HepG2 (cell line): ENCODE measurements around the gene NPTXR. TPM values are rescaled to one million over a fixed set of nuclear protein-coding genes. Genes with fewer than 3 reads are reported as not detected.

ENCODE experiments used
- BATF2 ChIP-seq: sonication (generic); formaldehyde crosslinking; IDR thresholded peaks from 2 replicates; pipeline ENCODE4 v1.8.0; 2022; ENCODE audit warnings: mild to moderate bottlenecking, missing genetic modification reagents, moderate library complexity
- CEBPZ ChIP-seq: IDR thresholded peaks from 2 replicates; pipeline ENCODE4 v1.6.1; 2012; ENCODE audit warnings: low read length, improper control_type of control experiment
- CREB1 ChIP-seq, 2 experiments: fragments of 450-650 bp in 1 of 2; IDR thresholded peaks; 2 replicates each; pipeline ENCODE4 v1.6.1; 2016 to 2017; ENCODE audit warnings: control low read depth in 1 of 2, mild to moderate bottlenecking in 1 of 2, missing compliant biosample characterization in 1 of 2, missing genetic modification characterization in 1 of 2
- CREBL2 ChIP-seq: sonication (generic); formaldehyde crosslinking; IDR thresholded peaks from 2 replicates; pipeline ENCODE4 v1.8.1; 2023; ENCODE audit warnings: missing genetic modification reagents, mild to moderate bottlenecking, borderline replicate concordance
- ESRRA ChIP-seq: sonication (generic); formaldehyde crosslinking; IDR thresholded peaks from 2 replicates; pipeline ENCODE4 v1.5.1; 2020; ENCODE audit warnings: mild to moderate bottlenecking, low read depth, missing genetic modification reagents
- FOXA1 ChIP-seq, 2 experiments: fragments of 450-650 bp in 1 of 2; sonication (generic) in 1 of 2; formaldehyde crosslinking in 1 of 2; IDR thresholded peaks; 2 replicates each; pipeline versions ENCODE4 v1.4.0 to v1.6.1; 2016 to 2020; ENCODE audit warnings: missing genetic modification reagents in 1 of 2
- FOXK1 ChIP-seq: sonication (generic); formaldehyde crosslinking; IDR thresholded peaks from 2 replicates; pipeline ENCODE4 v1.4.0; 2020; ENCODE audit warnings: low read depth, missing genetic modification reagents, borderline replicate concordance
- IRF9 ChIP-seq: sonication (generic); formaldehyde crosslinking; IDR thresholded peaks from 2 replicates; pipeline ENCODE4 v1.8.0; 2022; ENCODE audit warnings: missing genetic modification reagents, mild to moderate bottlenecking, borderline replicate concordance
- JUND ChIP-seq: sonication (generic); formaldehyde crosslinking; IDR thresholded peaks from 2 replicates; pipeline ENCODE4 v1.8.0; 2022; ENCODE audit warnings: mild to moderate bottlenecking, missing genetic modification reagents
- NBN ChIP-seq: fragments of 450-650 bp; conservative IDR thresholded peaks from 2 replicates; pipeline ENCODE4 v1.6.1; 2017
- NR3C1 ChIP-seq: sonication (generic); formaldehyde crosslinking; IDR thresholded peaks from 2 replicates; pipeline ENCODE4 v1.4.0; 2020; ENCODE audit warnings: missing genetic modification reagents
- RBM22 ChIP-seq: fragments of 200-400 bp; formaldehyde crosslinking; optimal IDR thresholded peaks from 2 replicates; pipeline ENCODE3; 2017; ENCODE audit warnings: mild to moderate bottlenecking, low read length, moderate library complexity
- RFX1 ChIP-seq: fragments of 450-650 bp; IDR thresholded peaks from 2 replicates; pipeline ENCODE4 v1.6.1; 2017
- RFX3 ChIP-seq: IDR thresholded peaks from 2 replicates; pipeline ENCODE4 v1.6.1; 2016; ENCODE audit warnings: missing biosample characterization, missing genetic modification reagents
- SRSF1 ChIP-seq: fragments of 200-400 bp; formaldehyde crosslinking; optimal IDR thresholded peaks from 2 replicates; pipeline ENCODE3; 2017; ENCODE audit warnings: mild to moderate bottlenecking, low read depth, low read length, moderate library complexity
- XRCC5 ChIP-seq: fragments of 200-400 bp; formaldehyde crosslinking; optimal IDR thresholded peaks from 2 replicates; pipeline ENCODE3; 2017; ENCODE audit warnings: mild to moderate bottlenecking, low read length
- ZBTB20 ChIP-seq: sonication (generic); formaldehyde crosslinking; IDR thresholded peaks from 2 replicates; pipeline ENCODE4 v1.8.1; 2023; ENCODE audit warnings: missing genetic modification reagents, low read depth, mild to moderate bottlenecking, borderline replicate concordance
- ZFP1 ChIP-seq: IDR thresholded peaks from 2 replicates; pipeline ENCODE4 v1.6.1; 2016
- ZMAT3 ChIP-seq: sonication (generic); formaldehyde crosslinking; conservative IDR thresholded peaks from 2 replicates; pipeline ENCODE4 v1.7.0; 2021; ENCODE audit warnings: missing genetic modification reagents
- ZNF292 ChIP-seq: sonication (generic); formaldehyde crosslinking; IDR thresholded peaks from 2 replicates; pipeline ENCODE4 v1.8.1; 2022; ENCODE audit warnings: mild to moderate bottlenecking, low read depth, missing genetic modification reagents, borderline replicate concordance
- ZNF446 ChIP-seq: sonication (generic); formaldehyde crosslinking; IDR thresholded peaks from 2 replicates; pipeline ENCODE4 v1.5.0; 2020; ENCODE audit warnings: mild to moderate bottlenecking, missing genetic modification reagents
- ZNF597 ChIP-seq: sonication (generic); formaldehyde crosslinking; IDR thresholded peaks from 2 replicates; pipeline ENCODE4 v1.5.0; 2020; ENCODE audit warnings: missing genetic modification reagents
- polyA plus RNA-seq, 8 experiments: library from polyadenylated mRNA; depleted of rRNA in 3 of 8; stranded (reverse) in 7 of 8; unstranded in 1 of 8; fragments of >200 nt; fragmentation: Illumina TruSeq in 4 of 8; extraction: Trizol in 4 of 8; gene quantifications; 2 replicates each; pipeline versions ENCODE4 v1.2.1 to v1.2.3, GENCODE V29; 2011 to 2016; ENCODE audit warnings: low read depth in 4 of 8, missing spikeins in 1 of 8, mixed read lengths in 1 of 8; ENCODE audit not compliant: insufficient read depth in 1 of 8
- total RNA-seq, 5 experiments: library from RNA; depleted of rRNA; stranded (reverse); fragments of >200 nt; fragmentation: Illumina TruSeq; extraction: Trizol; gene quantifications; 2 replicates each; pipeline ENCODE4 v1.2.3, GENCODE V29; 2016; ENCODE audit warnings: low read depth in 1 of 5

Gene NPTXR
- total and polyA plus RNA-seq, 2 of the 13 experiments (the other 11 are each of a cell fraction or from before 2014, with no cell fraction given), result 2.6 to 4.8 TPM

GRCh38 chr22:38872172-38872830 lies 28.5 kb upstream of the NPTXR start, which contains the start of gene CBX6 (continued):
- TF ChIP-seq BATF2, result no peak
- TF ChIP-seq ZFP1, result no peak
- TF ChIP-seq ZMAT3 (CRISPR knock-in tag), result no peak
- no peak for TF ChIP-seq ESRRA (CRISPR knock-in tag)
- TF ChIP-seq XRCC5, result no peak
- TF ChIP-seq ZBTB20 (CRISPR knock-in tag), result no peak
- no peak for TF ChIP-seq ZNF292 (CRISPR knock-in tag)
- TF ChIP-seq NR3C1 (CRISPR knock-in tag), result no peak
- no peak; the same call in 1 of the 2 replicates for TF ChIP-seq FOXK1
- TF ChIP-seq IRF9 (CRISPR knock-in tag), result peak; percentile 51; the same call in 1 of the 2 replicates
- no peak for TF ChIP-seq SRSF1
- no peak for TF ChIP-seq NBN
- no peak for TF ChIP-seq FOXA1 (IDR thresholded peaks at IDR 0.05)
- no peak for TF ChIP-seq FOXA1 (CRISPR knock-in tag; IDR thresholded peaks at IDR 0.05)
- TF ChIP-seq RBM22, result no peak
- no peak for TF ChIP-seq CREBL2
- TF ChIP-seq ZNF446 (CRISPR knock-in tag), result no peak
- TF ChIP-seq JUND (CRISPR knock-in tag), result no peak
- no peak for TF ChIP-seq CEBPZ
- no peak for TF ChIP-seq CREB1 (IDR thresholded peaks at IDR 0.05)
- TF ChIP-seq CREB1 (CRISPR knock-in tag; IDR thresholded peaks at IDR 0.05), result no peak
- TF ChIP-seq RFX3 (CRISPR knock-in tag), result peak; percentile 72
- peak; percentile 74 for TF ChIP-seq RFX1
- no peak for TF ChIP-seq ZNF597 (CRISPR knock-in tag)
